NCI-H146 treated with DMSO at 0.1 percent for 48 hours (cell line): ENCODE data around the gene DOK6.

Source experiments
- DNase-seq: peaks from one replicate; lab custom pipeline; 2025; ENCODE audit not compliant: unreplicated experiment; lab: John Stamatoyannopoulos, UW

Gene DOK6

DNA sequence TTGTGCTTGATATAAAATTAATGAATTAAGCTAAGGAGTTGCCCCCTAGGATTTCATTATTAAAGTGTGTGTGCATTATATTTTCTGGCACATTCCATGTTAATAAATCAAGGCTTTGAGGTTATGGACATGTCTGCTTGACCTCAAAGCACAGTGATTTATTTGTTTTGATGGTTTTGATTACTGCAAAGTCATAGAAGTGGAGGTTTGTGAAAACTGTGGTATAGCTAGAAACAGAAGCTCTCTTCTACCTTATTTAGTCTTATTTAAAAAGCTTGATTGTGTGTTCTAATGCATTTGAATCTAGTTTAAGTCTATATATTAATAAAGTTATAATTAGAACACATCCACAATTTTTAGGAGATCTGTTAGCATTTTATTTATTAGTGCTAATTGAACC, 32.2 kb downstream of the DOK6 start:
- no peak for DNase-seq

DNA sequence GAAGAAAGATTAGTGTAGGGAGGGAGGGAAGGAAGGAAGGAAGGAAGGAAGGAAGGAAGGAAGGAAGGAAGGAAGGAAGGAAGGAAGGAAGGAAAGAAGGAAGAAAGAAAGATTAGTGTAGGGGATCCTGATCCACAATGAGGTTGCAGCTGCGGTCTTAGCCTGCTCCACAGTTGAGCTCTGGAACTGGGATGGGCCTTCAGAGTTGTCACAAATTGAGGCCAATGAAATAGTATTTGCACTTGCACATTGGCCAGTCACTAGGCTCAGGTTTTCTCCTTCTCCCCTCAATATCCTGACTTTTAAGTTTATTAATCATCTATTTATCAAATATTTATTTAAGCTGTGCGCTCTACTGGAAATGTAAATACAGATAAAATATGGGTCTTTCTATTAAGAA, 34.3 kb downstream of the DOK6 start:
- DNase-seq: no peak

DNA sequence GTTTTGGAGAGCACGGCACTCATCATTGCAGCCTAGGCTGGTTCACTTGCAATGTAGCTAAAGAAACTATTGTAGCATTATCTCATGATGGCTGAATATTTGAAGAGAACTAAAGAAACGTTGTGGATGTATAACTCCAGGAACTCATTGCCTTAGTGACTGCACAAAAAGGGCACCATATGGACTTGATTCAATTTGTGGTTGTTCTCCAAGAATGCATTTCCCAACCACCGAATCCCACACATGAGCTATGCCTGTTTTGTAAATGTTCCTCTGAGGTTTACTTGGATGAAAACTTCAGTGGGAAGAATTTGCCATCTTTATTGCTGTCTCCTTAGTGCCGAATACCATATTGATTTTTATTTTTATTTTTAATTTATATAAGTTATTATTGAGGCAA, 43.5 kb downstream of the DOK6 start:
- no peak for DNase-seq

DNA sequence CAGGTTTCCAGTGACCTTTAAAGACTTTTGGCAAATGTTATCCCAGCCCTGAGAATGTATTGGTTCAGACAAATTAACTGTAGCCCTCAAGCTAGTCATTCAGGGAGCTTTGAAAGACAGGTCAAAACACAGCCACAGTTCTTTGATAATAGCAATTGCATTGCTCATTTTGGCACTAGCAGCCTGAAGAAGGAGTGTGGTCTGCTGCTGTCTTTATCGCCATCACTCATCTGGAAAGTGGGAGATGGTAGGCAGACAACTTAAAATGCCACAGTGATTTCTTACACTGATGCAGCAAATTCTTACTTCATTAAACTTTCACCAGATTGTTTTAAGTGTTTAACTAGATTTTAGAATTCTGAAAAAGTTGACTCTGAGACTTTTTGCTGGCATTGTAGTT, 47.2 kb downstream of the DOK6 start:
- no peak for DNase-seq

DNA sequence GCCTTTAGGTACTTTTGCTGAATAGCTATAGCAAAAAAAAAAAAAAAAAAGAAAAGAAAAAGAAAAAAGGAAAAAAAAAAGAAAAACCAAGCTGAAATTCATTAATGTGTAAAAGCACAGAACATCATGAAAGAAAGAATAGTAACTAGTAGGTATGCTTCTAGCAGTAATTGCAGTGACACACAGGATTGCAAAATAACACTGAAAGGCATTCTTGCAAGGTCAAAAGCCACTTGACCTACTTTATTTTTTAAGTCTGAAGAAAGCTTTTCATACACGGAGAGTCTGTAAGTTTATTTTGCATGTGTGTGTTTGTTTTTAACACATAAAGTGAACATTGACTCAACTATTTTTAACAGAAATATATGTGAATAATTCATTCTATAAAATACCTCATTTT, 54.4 kb downstream of the DOK6 start:
- no peak for DNase-seq

DNA sequence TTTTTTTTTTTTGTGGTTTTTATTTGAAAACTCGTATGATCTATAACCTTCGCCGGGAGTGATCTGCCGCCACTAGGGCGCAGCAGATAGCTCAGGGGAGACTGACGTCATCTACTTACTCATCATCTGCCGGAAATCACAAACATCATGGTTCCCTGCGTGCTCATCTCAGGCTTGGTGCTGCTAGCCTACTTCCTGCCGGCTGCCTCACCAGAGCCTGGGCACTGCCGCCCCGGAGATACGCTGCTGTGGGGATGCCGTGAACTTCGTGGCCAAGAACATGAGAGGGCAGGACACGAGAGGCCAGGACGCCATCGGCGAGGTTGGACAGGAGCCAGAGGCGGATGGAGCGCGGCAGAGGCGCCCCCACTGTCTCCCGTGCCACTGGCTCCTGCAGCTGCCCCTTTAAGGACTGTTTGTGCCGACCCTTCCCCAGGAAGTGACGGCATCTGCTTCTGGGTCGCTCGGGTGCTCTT, 68.8 kb downstream of the DOK6 start:
- DNase-seq: no peak

DNA sequence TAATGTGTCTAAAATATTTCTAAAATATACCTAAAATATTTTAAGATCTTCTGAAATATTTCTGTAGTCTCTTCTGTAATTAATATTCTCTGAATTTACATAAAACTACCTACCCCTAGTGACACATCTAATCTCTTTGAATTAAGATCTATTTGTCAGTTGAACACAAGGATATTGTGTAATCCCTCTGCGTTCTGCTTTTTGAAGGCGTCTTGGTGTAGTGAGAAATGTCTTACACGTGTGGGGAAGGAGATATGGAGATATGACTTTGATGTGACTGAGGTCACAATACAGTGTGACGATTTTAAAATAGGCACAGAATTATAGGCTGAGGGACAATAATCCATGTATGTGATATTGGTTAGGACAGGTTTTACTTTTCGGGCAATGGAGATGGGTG, 79.8 kb downstream of the DOK6 start:
- DNase-seq: no peak

DNA sequence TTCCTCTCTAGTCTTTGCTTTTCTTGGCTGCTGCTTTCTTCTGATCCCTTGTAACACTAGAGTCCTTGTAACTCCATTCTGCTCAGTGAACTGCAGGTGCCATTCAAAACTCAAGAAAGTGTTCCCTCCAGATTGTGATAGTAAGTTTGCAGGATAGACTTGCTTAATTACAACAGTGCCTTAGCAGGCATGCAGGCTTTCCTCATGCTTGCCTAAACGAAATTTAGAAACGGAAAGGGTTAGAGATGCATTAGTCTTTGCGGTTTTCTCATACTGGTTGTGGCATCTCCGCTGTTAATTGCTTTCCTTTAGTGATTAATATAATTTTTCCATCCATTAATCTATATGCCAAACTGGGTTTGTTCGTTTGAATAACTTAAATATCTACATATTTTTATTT, 82.9 kb downstream of the DOK6 start:
- no peak for DNase-seq

DNA sequence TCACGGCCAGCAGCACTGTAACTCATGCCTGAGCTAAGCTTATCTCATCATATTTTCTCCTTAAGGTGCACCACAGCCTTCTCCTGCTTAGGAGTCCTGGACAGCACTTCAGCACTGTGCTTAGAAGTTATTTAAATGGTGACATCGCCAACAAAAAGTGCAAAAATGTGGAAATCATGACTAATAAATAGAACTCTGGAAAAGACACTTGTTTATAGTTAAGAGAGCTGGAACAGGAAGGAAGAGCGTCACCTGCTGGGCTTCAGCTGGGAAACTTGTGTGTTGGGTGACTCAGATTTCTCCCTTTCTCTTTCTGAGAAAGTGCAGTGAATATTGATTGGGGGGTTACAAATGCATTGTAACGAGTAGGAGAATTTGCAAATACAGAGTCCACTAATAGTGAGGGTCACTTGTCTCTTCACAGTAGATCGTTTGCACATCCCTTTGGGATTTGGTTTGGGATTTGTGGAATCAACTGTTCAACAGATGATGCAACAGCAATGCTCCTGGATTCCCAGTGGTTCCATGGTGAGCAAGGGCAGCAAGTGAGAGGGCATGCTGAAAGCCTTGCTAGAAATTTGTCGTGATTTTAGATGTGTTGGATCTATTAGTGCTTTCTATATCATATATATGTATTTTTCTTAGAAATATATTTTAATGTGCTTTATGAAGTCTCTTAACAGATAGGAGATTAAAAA, 84.2 kb downstream of the DOK6 start:
- DNase-seq: peak; percentile 42

DNA sequence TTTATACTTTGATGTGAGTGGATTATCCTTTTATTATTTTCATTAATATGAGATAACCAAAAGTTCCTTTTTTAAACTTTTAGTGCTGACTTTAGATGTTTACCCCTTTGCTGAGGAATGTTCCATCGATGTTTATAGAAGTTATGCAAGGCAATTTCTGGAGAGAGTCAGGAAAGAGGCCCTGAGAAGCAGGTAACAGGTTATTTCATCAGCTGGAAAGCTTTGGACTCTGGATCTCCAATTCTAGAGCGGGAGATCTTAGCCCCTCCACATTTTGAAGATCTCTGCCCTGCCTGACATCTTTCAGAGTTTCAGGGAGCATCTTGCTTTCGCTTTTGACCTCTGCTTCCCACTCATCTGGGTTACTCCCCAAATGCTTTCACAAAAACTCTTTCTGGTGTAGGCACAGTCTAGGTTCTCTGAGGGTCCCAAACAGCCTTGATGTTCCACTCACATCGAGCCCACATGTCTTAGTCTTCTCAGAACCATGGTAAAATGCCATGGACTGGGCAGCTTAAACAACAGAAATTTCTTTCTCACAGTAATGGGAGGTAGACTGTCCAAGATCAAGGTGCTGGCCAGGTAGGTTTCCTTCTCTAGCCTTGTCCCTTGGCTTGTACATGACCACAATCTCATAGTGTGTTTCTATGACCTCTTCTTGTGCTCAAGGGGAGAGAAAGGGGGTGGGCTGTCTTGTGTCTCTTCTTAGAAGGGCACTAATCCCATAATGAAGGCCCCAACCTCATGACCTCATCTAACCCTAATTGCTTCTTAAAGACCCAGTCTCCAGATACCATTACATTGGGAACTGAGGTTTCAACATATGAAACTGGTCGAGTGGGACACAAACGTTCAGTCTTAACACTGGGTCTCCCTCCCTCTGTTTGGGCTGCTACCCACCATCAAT, 87.1 kb downstream of the DOK6 start:
- DNase-seq: no peak

DNA sequence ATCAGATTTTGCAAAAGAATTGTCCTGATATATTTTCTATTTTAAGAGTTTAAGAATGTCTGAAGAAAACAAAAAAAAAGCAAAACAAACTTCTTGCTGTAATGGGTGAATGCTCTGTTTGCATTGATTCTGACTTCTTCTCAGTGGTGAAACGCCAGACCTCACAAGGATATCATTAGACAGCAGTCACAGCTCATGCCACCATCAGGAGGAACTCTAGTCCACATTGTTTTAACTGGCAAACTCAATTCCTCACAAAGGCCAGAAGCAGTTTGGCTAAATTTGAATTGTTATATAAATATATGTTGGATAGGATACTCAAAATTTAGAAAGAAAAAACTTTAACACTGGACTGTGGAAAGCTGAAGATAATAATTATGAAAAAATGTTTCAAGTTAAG, 89.4 kb downstream of the DOK6 start:
- DNase-seq: no peak

DNA sequence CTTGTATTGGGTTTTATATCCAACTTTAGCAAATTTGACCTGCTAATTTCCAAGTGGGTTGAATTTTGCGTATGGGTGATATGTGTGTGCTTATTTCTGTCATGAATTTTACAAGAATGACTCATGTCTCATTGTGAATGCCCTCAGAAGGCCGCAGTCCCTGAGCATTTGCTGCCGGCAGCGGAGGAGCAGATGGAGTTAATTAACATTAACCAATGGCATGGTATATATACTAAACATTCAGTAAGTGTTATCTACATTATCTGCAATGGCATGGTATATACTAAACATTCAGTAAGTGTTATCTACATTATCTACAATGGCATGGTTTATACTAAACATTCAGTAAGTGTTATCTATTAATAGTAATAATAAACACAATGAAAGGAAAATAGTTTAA, 90.1 kb downstream of the DOK6 start:
- no peak for DNase-seq

DNA sequence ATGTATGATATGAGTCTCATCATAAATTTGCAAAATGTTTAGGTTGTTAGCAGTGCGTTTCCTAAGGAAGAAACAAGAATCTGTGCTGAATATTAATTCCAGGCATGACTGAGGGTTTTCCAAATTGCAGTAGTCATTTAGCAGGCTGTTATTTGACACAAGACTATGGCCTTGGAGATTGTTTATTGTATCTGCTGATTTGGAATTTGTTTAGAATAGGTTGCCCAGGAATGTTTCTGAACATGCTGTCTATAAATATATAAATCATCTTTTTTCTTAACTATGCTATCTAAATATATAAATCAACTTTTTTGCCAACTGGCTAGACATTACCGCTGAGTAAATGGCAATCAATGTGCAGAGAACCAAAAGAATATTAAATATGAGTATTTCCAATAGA, 90.9 kb downstream of the DOK6 start:
- DNase-seq: no peak

DNA sequence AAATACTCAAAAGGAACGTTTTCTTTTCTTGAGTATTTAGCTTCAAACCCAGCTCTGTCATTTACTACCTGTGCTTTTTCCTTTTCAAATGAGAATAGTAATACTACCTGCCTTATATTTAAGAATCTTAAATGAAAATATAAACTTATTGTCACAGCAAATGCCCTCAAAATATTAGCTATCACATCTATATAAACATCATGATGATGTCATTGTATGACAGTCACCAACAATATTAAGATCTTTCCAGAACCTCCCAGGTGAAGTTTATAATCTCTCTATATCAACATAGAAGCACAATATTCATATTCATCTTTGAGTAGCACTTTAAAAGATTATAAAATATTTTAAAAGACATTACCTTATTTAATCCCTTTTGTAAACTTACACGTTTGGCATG, 92.2 kb downstream of the DOK6 start:
- no peak for DNase-seq

DNA sequence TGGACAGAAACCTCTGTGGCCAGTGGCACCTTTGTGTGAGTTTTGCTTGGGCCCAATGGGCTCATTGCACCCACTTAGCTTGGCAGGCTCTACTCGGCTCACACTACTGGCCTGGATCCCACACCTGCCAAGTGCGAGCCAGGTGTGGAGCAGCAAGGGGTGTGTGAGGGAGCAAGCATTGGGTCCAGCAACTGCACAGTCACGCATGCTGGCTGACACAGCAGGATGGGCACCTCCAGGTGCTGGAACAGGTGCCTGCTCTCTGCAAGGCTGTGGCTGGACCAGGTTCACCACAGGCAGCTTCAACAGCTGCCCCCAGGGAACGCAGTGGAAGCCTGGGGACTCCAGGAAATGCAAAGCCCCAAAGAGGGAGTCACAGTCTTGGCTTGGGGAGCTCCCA, 94.2 kb downstream of the DOK6 start:
- DNase-seq: no peak

DNA sequence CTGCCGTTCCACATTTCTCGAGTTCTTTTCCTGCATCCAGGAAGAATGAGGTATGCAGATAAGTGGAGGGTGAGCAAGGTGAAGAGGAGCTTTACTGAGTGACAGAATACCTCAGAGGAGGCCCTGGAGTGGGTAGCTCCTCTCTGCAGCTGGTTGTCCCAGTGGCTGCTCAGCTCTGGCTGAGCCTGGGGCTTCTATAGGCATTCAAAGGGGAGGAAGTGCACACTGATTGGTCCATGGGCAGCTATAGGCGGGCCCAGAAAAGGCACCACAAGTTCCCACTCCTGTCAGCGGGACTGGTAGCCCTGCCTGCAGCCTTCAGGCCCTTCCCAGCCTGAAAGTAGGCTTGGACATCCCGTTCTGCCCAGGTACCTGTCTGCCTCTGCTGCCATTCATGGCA, 94.7 kb downstream of the DOK6 start:
- DNase-seq: no peak

DNA sequence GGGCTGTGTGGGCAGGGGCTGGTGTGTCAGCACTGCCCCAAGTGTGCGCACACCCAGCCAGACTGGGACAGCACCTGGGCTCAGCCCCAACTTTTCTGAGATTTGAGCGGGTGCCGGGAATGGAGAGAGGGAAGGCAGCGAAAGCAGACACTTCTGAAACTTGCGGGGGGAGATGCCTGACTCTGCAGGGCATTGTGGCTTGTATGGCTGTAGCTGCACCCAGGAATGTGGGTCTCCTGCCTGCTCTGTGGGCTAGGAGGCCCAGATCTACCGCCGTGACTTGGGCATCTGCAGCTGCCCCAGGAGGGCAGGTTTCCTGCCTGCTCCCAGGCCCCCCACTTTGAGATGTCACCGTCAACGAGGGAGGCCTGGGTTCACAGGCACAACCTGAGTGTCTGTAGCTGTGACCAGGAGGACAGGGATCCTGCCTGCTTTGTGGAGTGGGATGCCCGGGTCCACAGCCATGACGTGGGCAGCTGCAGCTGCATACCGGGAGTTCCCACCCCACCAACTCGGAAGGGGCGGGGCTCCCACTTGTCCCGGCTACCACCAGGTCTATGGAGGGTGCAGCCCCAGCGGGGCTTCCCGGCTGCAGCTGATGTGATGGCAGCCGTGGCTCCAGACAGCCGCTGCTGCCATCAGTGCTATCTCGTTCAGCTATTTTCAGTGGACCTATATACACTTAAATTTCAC, 95.3 kb downstream of the DOK6 start:
- DNase-seq: no peak

DNA sequence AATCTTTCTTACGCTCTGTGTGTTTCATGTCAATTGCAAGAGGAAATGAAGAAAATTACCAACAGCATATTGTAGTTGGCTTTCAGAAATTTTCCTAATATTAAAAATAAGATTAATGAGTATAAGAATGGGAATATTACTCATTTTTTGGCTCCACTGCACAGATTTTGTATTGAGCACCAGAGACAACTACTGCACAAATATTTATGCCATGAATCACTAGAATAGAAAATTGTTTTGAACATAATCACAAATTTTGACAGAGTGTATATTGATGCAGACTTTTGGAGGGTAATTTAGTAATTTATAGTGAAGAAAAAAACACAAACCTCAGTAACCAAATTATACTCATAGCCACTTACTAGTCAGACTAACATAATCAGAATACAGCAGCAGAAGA, 118.3 kb downstream of the DOK6 start:
- DNase-seq: no peak

DNA sequence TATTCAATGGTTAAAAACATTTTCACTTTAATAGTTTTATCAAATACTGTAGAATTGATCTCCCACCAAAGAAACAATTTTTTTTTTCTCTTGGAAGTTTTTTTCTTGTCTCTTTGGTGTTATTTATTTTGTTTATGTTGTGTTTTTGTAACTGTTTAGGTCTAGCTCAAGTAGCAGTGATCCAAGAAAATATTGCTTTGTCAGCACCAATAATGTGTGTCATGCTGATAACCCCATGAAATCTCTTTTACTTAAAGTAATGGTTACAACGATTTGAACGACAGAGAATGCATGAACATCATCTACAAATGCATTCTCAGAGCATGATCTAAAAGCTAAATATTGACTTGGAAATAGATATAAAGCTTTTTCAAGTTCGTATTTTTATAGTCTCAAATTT, 122.9 kb downstream of the DOK6 start:
- DNase-seq: no peak

DNA sequence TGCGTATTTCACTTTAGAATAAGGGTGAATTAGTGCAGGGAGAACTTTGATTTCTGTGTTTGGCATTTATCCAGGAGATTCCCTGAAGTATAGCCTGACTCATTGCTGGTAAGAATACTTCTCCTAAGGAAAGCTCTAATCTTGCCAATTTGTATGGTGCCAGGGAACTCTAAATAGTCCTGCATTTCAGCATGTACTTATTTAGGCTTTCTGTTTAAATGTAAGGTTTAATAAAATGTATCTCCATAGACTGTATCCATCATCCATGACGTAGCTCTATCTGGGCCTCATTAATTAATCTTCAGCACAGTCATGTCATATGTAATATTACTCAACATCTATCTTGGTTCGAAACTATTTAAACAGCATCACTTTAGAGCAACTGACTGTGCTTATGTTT, 127.7 kb downstream of the DOK6 start:
- DNase-seq: no peak

DNA sequence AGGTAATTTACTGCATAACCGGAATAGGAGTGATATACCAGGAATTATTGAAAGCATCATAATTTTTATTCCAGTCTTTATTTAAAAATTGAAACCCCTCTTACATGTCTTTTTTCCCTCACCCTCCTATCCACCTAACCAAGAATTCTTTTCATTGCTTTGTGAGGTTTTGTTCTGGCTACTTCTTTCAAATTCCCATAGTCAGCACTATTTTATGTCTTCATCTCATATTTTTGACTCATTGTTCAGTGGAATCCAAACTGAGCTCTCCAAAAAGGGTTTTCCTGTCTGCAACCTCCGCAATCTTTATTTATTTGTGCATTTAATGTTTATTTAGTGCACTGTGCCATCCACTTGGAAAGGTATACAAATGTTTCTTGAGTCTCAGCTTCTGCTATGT, 128.5 kb downstream of the DOK6 start:
- no peak for DNase-seq

DNA sequence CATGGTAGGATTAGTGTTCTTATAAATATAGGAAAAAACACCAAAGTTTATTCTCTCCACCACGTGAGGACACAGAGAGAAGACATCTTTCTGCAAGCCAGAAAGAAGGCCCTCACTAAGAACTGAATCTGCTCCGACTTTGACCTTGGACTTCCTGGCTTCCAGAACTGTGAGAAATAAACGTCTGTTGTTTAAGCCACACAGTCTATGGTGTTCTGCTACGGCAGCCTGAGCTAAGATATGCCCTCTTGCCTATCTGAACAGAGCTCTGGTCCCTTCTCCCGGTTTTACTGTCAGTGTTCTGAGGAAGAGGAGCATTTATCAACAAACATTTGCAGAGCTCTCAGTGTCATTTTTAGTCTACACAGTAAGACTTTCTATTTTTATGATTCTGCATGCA, 131.3 kb downstream of the DOK6 start:
- no peak for DNase-seq
